ENCODE data around the gene ARFGAP2. TPM values are rescaled to one million over a fixed set of nuclear protein-coding genes. Genes with fewer than 3 reads are reported as not detected.

The ARFGAP2 gene
- polyA plus RNA-seq, 1 donor (not counting 4 experiments of a cell fraction or from before 2014, with no cell fraction given): 51.0 TPM

GRCh38 chr11:47123094-47123493, 53.6 kb downstream of the ARFGAP2 start:
- Histone ChIP-seq H3K9me1 (ENCODE audit: control insufficient read depth, extremely low read depth, insufficient read depth, low read length) (no peaks in the 10 kb centered on the region), H3K27ac (ENCODE audit: control insufficient read depth, insufficient read depth, low read length) (no peak overlapping the region), H3K27me3 (ENCODE audit: control insufficient read depth, extremely low read depth, insufficient read depth, low read length) (no peaks in the 10 kb centered on the region), H3K4me2 (ENCODE audit: control insufficient read depth, extremely low read depth, insufficient read depth, low read depth, low read length) (no peak overlapping the region), H4K20me1 (ENCODE audit: control insufficient read depth, extremely low read depth, insufficient read depth, low read length) (no peaks in the 10 kb centered on the region), H2AFZ (ENCODE audit: control insufficient read depth, low read length) (no peak overlapping the region), H3K36me3 (ENCODE audit: control insufficient read depth in 2 of 2, extremely low read depth in 1 of 2, insufficient read depth in 2 of 2, low read length in 2 of 2) (no peaks in the 10 kb centered on the region), H3K79me2 (ENCODE audit: control insufficient read depth, insufficient read depth, low read length) (no peaks in the 10 kb centered on the region), H3K4me1 (ENCODE audit: control insufficient read depth, extremely low read depth, insufficient read depth, low read length) (peaks cover 6% of the 10 kb centered on the region), H3K4me3 (ENCODE audit: control insufficient read depth in 2 of 3, extremely low read depth in 1 of 3, insufficient read depth in 2 of 3, low read depth in 1 of 3, low read length in 3 of 3) (no peak overlapping the region), H3K9me3 (ENCODE audit: control insufficient read depth, low read depth, low read length) (no peaks in the 10 kb centered on the region), H3K9ac (ENCODE audit: control insufficient read depth, extremely low read depth, insufficient read depth, low read length) (no peak overlapping the region)
- FAIRE-seq (no peak), DNase-seq (ENCODE audit: low read depth, low spot score) (no peak)
- dilution Hi-C loops (cut with MboI; ENCODE audit: extremely low pct_ligation_motif_present, low sequenced_read_pairs): no loop called here
- no peak for TF ChIP-seq CTCF (optimal IDR thresholded peaks at IDR 0.05 in 1 of 3, IDR thresholded peaks at IDR 0.05 in 1 of 3, conservative IDR thresholded peaks at IDR 0.05 in 1 of 3; ENCODE audit: extremely low read depth in 1 of 3, insufficient read depth in 2 of 3, low read length in 3 of 3)
- no peak for TF ChIP-seq EZH2 (IDR thresholded peaks at IDR 0.05; ENCODE audit: low read length)

DNA sequence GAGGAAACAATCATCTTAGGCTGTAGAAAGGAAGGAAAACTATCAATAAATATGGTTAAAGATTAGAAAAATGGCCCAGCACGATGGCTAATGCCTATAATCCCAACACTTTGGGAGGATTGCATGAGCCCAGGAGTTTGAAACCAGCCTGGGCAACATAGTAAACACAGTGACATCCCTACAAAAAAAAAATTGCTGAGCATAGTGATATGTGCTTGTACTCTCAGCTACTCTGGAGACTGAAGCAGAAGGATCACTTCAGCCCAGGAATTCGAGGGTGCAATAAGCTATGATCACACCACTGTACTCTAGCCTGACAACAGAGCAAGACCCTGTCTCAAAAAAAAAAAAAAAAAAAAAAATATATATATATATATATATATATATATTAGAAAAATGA, 54.9 kb downstream of the ARFGAP2 start:
- H3K4me3 ChIP-seq (ENCODE audit: control insufficient read depth in 2 of 3, extremely low read depth in 1 of 3, insufficient read depth in 2 of 3, low read depth in 1 of 3, low read length in 3 of 3): no peak overlapping the region
- H3K9me1 ChIP-seq (ENCODE audit: control insufficient read depth, extremely low read depth, insufficient read depth, low read length): no peaks in the 10 kb centered on the region
- DNase-seq (ENCODE audit: low read depth, low spot score) (no peak), FAIRE-seq (no peak)
- no peak overlapping the region for H3K4me2 ChIP-seq (ENCODE audit: control insufficient read depth, extremely low read depth, insufficient read depth, low read depth, low read length)
- H3K9me3 ChIP-seq (ENCODE audit: control insufficient read depth, low read depth, low read length): no peaks in the 10 kb centered on the region
- H3K27me3 ChIP-seq (ENCODE audit: control insufficient read depth, extremely low read depth, insufficient read depth, low read length): no peaks in the 10 kb centered on the region
- H3K27ac ChIP-seq (ENCODE audit: control insufficient read depth, insufficient read depth, low read length): no peak overlapping the region
- no peaks in the 10 kb centered on the region for H3K79me2 ChIP-seq (ENCODE audit: control insufficient read depth, insufficient read depth, low read length)
- no peaks in the 10 kb centered on the region for H4K20me1 ChIP-seq (ENCODE audit: control insufficient read depth, extremely low read depth, insufficient read depth, low read length)
- H3K9ac ChIP-seq (ENCODE audit: control insufficient read depth, extremely low read depth, insufficient read depth, low read length): no peak overlapping the region
- H3K4me1 ChIP-seq (ENCODE audit: control insufficient read depth, extremely low read depth, insufficient read depth, low read length): peaks cover 6% of the 10 kb centered on the region
- dilution Hi-C loops (cut with MboI; ENCODE audit: extremely low pct_ligation_motif_present, low sequenced_read_pairs): no loop called here
- H3K36me3 ChIP-seq (ENCODE audit: control insufficient read depth in 2 of 2, extremely low read depth in 1 of 2, insufficient read depth in 2 of 2, low read length in 2 of 2): no peaks in the 10 kb centered on the region
- H2AFZ ChIP-seq (ENCODE audit: control insufficient read depth, low read length): no peak overlapping the region
- TF ChIP-seq CTCF (optimal IDR thresholded peaks at IDR 0.05 in 1 of 3, IDR thresholded peaks at IDR 0.05 in 1 of 3, conservative IDR thresholded peaks at IDR 0.05 in 1 of 3; ENCODE audit: extremely low read depth in 1 of 3, insufficient read depth in 2 of 3, low read length in 3 of 3): no peak
